SK-N-MC (cell line): ENCODE data around the gene TRIM8.

Experiments used
- EZH2 ChIP-seq: fragments of 200-600 bp; sonication (generic); IDR thresholded peaks from one replicate; pipeline ENCODE4 v1.6.1; 2017; ENCODE audit warnings: antibody characterized with exemption
- FOXP2 ChIP-seq: optimal IDR thresholded peaks from 2 replicates; pipeline ENCODE3; 2011; ENCODE audit warnings: mild to moderate bottlenecking, moderate library complexity; ENCODE audit not compliant: insufficient read depth; ENCODE audit errors: extremely low read length, control extremely low read depth

DNA sequence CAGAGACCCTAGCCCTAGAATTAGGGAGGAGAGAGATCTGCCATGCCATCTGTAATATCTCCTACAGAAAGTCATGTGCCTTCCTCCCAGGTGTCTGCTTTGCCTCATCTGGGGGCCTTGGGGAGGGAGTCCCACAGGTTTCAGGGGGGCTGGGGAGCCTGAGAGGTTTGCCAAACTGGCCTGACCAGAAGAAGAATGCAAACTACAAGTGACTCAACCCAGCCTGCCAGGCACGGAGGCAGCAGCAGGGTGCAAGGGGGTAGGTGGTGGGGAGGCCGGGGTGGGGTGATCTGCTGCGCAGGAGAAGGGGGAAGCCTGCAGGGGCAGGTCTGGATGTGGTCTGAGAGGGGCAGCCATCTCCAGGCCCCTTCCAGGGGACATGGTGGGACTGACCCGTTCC lies 9.6 kb upstream of the TRIM8 start:
- TF ChIP-seq FOXP2 (no peak), EZH2 (no peak)
